Skin of body (tissue), 2 donors: ENCODE measurements around the gene NLRP6. TPM values are rescaled to one million over a fixed set of nuclear protein-coding genes. Genes with fewer than 3 reads are reported as not detected.
"Not testable (repeated sequence)": the region's sequence is repeated elsewhere in the genome, so short reads cannot be mapped to it uniquely, and the experiment has no call there.

Experiments
- DNase-seq: peaks from one replicate; lab custom pipeline; 2025; lab: John Stamatoyannopoulos, UW
- total RNA-seq: library from RNA; depleted of rRNA; stranded (reverse); fragments of >200 nt; gene quantifications from one replicate; pipeline ENCODE4 v1.2.3, GENCODE V29; 2014

NLRP6 gene
- total RNA-seq, 1 donor from 2014 or later: 0.10 TPM

DNA sequence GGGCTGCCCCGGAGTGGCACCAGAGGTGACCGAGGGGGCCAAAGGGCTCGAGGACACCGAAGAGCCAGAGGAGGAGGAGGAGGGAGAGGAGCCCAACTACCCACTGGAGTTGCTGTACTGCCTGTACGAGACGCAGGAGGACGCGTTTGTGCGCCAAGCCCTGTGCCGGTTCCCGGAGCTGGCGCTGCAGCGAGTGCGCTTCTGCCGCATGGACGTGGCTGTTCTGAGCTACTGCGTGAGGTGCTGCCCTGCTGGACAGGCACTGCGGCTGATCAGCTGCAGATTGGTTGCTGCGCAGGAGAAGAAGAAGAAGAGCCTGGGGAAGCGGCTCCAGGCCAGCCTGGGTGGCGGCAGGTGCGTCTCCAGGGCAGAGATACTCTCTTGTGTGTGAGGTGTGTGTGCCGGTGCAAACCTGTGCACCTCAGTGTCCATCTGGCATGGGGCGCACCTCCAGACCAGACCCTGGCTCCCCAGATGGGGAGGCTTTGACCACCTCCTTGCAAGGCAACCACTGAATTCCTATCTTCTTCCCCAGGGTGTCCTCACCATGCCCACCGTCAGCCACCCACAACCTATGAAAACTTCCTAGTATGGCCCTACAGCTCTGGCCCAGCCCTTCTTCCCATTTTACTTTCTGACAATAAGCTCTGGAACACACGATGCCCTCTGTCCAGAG is 3.4 kb downstream of the NLRP6 start:
- DNase-seq: no peak

DNA sequence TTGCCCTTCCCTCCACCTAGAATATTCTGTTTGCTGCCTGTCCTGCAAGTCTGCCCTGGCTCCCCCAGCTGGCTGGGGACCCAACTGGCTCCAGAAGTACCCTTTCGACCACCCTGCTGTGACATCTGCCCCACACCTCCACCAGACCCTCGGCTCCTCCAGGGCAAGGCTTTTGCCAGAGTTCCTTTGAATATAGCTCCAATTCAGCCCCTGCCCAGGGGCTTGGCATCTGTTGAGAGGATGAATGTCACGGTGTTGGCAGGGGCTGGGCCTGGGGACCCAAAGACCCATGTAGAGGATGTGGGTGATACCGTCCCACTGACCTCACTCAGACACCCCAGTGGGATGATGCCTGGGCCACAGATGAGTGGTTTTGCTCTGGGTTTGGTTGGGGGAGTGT is 4.0 kb downstream of the NLRP6 start:
- no peak for DNase-seq

GRCh38 chr11:282630-283360 is 4.6 kb downstream of the NLRP6 start:
- no peak for DNase-seq

GRCh38 chr11:283405-284104 is 5.3 kb downstream of the NLRP6 start:
- DNase-seq: no peak

GRCh38 chr11:284105-285020 is 6.2 kb downstream of the NLRP6 start:
- DNase-seq: no peak

DNA sequence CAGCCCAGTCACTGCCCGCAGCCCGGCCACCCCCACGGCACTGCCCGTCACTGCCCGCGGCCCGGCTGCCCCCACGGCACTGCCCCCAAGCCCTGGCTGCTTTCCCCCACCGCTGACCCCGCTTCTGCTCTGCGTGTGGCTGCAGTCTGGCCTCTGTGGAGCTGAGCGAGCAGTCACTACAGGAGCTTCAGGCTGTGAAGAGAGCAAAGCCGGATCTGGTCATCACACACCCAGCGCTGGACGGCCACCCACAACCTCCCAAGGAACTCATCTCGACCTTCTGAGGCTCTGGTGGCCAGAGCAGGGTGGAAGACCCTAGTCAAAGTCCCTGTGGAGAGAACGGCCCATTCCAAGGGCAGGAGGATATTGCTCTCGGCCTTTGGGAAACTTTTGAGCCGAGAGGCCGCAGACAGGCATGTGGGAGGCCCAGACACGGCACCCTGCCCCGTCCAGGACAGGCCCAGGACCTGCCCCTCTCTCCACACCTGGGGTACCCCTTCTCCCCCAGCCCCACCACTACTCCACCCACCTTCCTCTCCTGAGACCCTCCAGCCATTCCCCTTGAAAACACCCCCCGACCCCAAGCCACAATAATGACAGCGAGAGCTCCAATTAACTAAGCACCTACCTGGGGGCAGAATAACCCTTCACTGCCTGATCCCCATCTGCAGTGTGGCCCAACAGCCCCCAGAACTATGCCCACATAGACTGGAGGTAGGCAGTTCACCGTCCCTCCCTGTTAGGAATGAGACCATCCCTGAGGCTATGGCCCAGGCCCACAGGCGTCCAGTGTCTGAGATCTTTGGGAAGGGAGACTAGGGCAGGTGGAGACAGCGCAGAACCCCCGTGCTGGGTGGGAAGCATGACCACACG is 7.0 kb downstream of the NLRP6 start:
- DNase-seq: no peak

DNA sequence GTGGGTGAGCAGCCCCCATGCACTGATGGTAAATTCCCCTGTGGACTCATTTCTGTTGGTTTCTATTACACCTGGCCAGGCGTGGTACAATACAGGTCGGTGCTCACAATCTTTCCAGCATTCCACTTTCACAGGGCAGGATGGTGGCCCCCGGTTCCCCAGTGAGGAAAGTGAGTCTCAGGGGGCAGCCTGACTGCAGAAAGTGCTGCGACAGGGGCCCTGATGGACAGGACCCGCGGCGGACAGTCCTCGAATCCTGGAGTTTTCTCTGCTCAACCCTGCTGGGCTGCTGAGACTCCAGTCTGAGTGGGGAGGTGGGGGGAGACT is 7.7 kb downstream of the NLRP6 start:
- DNase-seq: no peak

GRCh38 chr11:286977-287820 is 9.0 kb downstream of the NLRP6 start:
- not testable (repeated sequence) for DNase-seq

GRCh38 chr11:287821-288477 is 9.7 kb downstream of the NLRP6 start:
- no peak for DNase-seq

DNA sequence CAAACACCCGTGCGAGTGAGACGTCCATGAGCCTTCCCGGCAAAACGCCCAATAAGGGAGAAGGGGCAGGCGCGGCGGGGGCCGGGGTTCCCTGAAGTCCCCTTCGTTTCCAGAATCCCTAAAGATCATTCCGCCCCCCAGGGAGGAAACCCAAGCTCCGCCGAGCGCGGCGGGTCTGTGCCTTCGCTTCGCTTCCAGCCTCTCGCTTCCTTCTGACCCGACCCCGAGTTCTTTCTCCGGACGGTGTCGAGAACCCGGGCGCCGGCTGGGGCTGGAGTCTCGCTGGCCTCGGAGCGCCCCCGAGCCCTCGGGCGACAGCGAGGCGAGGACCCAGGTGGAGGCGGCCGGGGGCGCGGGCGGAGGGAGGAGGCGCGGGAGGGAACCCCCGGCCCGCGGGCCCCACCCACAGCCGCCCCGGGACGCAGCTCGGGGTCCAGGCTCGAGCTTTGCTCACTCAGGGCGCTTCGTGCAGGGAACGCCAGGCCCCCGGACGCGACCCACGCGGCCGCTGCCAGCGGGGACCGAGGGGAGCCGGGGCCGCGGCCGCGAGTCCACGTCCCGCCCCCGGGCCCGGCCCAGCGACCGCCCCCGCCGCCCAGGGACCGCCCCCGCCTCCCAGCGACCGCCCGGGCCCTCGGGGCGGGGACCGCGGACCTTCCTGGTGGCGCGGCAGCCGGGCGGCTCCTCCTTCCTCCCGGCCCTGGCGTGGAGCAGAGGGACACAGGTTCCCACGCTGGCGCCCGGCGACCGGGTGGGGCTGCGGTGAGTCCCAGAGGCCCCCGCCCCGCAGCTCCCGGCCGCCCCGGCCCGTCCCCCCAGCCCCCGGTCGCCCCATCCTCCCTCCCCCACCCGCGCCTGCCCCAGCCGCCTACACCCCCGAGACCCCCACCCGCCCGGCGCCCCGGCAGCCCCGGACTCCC is 10.5 kb downstream of the NLRP6 start, which contains the start of gene PGGHG:
Gene PGGHG (plus strand): TSS at position 649 of the 920 bp plus-strand sequence. CDS start 691 bp downstream, outside the sequence.
- no peak for DNase-seq

DNA sequence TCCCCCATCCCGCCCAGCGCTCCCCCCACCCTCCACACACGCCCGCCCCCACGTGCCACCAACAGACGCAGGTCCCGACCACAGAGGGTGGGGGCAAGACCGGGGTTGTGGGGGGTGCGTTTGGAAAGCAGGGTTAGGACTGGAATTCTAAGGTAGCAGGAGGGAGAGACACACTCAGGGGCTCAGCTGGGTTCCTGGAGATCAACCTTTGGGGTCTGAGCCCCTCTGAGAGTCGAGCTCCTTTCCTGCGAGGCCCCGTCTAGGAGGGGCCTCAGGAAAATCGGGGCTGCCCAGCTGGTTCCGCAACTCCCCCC is 11.1 kb downstream of the NLRP6 start:
- DNase-seq: no peak

GRCh38 chr11:289712-290620 is 11.8 kb downstream of the NLRP6 start:
- DNase-seq: no peak

DNA sequence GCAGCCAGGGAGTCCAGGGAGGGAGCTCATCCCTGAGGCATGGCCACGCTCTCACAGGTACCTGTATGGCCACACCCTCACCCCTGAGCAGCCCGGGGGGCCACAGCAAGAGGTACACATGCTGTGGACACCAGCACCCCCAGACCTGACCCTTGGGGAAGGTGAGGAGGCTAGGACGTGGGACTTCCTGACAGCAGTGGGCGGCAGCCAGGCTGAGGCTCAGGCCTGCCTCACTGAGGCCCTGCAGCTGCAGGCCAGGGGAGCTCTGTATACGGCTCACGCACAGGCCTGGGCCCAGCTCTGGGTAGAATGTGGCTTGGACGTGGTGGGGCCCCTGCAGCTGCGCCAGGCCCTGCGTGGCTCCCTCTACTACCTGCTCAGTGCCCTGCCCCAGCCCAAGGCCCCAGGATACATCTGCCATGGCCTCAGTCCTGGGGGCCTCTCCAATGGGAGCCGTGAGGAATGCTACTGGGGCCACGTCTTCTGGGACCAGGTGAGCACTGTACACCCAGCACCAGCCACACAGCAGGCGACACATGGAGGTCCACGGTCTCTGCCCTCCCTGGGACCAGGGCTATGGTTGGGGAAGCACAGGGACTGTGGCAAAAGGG is 12.5 kb downstream of the NLRP6 start:
- no peak for DNase-seq

GRCh38 chr11:291281-292210 is 13.3 kb downstream of the NLRP6 start:
- no peak for DNase-seq
